Measurements from ENCODE around the gene RHOXF1.
"Not testable (repeated sequence)": the region's sequence is repeated elsewhere in the genome, so short reads cannot be mapped to it uniquely, and the experiment has no call there.

Gene RHOXF1

GRCh38 chrX:120090208-120090607 lies 25.5 kb downstream of the RHOXF1 start:
- no peak for DNase-seq (ENCODE audit: low read depth)
- no peak overlapping the region for H3K4me3 ChIP-seq (ENCODE audit: low read depth, low read length)

- H3K4me3 ChIP-seq (ENCODE audit: low read depth, low read length) = no peak overlapping the region
- DNase-seq (ENCODE audit: low read depth) = no peak
Measured at GRCh38 chrX:120087289-120088017, 28.3 kb downstream of the RHOXF1 start.

- H3K4me3 ChIP-seq (ENCODE audit: low read depth, low read length); DNase-seq (ENCODE audit: low read depth): not testable (repeated sequence)
Measured at GRCh38 chrX:120085553-120086185, 30.0 kb downstream of the RHOXF1 start.

- not testable (repeated sequence) for H3K4me3 ChIP-seq (ENCODE audit: low read depth, low read length); DNase-seq (ENCODE audit: low read depth)
Measured at GRCh38 chrX:120077590-120077989, 38.1 kb downstream of the RHOXF1 start, which contains the start of gene RHOXF2B. TSS of gene RHOXF2B (minus strand) at chrX:120077690. CDS start at chrX:120077552, 138 bp downstream.

GRCh38 chrX:120066169-120066568 lies 49.5 kb downstream of the RHOXF1 start:
- not testable (repeated sequence) for H3K4me3 ChIP-seq (ENCODE audit: low read depth, low read length); DNase-seq (ENCODE audit: low read depth)

Data from skeletal muscle cell (primary cell).